GM12872 (cell line): ENCODE measurements around the gene CABCOCO1.

Experiments
- TF ChIP-seq, protein P1 (sequence below): IDR thresholded peaks from 3 replicates; pipeline ENCODE4 v1.5.1; 2011; ENCODE audit warnings: low read depth, mild to moderate bottlenecking, low read length, moderate library complexity; ENCODE audit not compliant: insufficient read depth

Gene CABCOCO1

DNA sequence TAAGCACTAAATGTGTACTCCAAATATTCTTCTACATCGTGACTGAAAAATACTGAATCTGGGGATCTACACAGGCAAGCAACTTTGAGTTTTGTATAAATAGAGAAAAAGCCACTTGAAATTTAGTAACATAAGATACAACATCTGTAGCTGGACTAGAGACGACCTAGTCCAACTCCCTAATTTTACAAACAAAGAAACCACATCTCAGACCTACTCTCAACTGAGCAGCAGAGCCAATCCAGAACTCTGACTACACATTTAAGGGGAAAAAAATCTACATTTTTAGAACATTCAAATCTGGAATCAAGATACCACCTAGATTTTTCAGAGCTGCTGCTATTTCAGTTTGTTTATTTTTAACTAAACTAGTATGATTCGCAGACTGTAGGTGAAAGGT is 88.9 kb downstream of the CABCOCO1 start:
- TF ChIP-seq, protein P1, sequence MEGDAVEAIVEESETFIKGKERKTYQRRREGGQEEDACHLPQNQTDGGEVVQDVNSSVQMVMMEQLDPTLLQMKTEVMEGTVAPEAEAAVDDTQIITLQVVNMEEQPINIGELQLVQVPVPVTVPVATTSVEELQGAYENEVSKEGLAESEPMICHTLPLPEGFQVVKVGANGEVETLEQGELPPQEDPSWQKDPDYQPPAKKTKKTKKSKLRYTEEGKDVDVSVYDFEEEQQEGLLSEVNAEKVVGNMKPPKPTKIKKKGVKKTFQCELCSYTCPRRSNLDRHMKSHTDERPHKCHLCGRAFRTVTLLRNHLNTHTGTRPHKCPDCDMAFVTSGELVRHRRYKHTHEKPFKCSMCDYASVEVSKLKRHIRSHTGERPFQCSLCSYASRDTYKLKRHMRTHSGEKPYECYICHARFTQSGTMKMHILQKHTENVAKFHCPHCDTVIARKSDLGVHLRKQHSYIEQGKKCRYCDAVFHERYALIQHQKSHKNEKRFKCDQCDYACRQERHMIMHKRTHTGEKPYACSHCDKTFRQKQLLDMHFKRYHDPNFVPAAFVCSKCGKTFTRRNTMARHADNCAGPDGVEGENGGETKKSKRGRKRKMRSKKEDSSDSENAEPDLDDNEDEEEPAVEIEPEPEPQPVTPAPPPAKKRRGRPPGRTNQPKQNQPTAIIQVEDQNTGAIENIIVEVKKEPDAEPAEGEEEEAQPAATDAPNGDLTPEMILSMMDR: no peak

DNA sequence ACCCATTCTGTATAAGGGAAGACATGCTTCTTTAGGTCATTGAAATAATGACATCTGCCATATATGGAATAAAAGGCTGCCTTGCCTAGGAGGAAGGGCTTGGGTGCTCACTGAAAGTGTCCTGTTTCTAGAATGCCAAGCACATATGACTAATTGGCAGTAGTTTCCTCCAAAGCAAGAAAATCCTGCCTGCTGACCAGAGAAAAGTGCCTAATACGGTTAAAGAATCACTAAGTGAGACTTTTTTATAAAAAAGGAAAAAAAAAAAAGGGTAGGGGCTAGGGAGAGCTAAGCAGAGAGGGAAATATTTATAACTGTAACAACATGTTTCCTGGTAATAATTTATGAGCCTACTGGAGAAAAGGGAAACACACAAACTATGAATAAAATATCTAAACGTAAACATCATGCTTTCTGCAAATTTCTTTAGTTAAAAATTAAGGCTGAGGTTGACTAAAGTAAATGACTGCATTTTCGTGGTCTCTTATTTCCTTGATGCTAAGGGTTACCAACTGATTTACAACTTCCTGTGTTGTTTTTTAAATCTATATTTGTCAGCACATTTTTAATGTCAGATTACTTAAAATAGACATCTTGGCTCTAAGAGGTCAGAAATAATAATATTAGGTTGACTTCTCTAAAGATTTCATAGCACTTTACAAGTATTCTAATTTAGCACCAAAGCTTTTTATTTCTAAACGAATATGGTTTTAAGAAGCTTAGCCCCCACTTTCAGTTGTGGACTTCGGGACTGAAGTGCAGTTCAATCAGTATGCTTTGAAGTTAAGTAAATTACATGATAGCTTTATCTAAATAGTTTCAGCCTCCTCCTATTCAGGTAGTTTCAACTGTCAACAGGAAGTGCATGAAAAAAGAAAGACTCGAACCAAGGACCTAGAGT is 89.6 kb downstream of the CABCOCO1 start:
- TF ChIP-seq, protein P1: no peak

DNA sequence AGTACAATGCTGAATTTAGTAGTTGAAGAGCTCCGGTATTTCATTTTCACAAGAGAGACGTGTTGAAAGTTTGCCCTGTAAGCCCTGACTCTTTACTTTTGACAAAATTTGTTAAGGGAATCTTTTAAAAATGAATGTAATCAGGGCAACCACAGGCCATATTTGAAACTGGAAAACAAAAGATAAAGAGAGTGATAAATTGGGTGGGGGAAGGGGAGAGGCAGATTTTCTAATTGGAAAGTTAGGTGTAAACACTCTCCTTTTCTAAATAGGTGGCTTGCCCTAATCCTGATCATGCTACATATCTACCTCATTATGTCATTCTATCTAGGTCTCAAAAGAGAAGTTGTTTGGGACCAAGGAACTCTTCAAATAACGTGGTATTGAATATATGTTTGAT is 90.7 kb downstream of the CABCOCO1 start:
- TF ChIP-seq, protein P1: no peak

DNA sequence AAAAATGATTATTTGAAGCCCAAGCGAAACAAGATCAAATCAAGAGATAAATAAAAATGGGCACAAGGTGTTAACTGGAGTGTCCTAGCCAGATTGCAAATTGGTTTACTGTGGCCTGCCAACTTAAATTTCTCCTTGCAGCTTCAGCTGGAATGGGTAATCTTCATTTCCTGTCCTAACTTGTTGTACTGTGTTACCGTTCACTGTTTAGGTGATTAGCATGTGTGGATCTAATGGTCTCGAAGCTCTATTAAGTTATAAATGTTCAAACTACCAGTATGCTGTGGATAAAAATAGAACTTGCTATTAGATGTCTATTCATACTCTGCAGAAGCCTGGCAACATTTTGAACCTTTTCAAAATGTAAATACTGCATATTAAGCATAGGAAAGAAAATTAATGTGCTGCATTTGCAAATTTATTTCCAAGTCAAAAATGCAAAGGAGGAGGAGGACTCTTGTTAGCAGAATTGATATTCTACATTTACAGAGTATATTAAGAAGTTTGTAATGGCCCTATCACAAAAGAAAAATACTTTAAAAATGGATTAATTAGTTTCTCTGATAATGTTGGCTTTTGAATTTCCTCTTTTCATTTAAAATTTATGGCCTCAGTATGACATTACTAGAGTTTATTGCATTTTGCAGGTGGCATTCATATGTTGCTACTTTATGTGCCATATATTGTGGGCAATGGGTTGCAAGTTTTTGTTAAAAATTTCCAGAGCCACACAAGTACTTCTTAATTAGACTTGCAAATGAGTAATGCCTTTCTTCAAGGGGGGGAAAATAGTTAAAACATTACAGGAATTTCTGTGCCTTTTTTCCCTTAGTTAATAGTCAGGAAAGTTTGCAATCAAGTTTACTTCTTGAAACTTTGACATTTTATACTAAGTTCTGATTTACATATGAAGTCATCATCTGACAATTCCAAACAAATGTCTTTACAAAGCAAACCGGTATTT is 92.1 kb downstream of the CABCOCO1 start:
- TF ChIP-seq, protein P1: no peak

DNA sequence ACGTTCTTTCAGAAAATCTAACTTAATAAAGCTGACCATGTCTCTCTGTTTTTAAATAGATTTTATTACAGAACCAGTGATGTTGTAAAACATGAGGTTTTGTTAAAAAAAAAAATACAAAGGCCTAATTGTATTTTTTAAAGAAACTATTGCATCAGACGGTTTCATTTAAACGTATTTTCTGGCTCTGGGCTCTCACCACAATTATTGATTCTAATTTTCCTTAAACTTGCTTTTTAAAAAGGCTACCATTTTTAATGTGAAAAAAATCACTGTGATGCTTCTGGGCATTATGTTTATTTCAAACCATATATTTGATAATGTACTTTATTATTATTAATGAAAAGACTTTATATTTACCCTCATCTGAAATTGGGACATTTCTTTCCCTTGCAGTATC is 94.3 kb downstream of the CABCOCO1 start:
- TF ChIP-seq, protein P1: no peak

DNA sequence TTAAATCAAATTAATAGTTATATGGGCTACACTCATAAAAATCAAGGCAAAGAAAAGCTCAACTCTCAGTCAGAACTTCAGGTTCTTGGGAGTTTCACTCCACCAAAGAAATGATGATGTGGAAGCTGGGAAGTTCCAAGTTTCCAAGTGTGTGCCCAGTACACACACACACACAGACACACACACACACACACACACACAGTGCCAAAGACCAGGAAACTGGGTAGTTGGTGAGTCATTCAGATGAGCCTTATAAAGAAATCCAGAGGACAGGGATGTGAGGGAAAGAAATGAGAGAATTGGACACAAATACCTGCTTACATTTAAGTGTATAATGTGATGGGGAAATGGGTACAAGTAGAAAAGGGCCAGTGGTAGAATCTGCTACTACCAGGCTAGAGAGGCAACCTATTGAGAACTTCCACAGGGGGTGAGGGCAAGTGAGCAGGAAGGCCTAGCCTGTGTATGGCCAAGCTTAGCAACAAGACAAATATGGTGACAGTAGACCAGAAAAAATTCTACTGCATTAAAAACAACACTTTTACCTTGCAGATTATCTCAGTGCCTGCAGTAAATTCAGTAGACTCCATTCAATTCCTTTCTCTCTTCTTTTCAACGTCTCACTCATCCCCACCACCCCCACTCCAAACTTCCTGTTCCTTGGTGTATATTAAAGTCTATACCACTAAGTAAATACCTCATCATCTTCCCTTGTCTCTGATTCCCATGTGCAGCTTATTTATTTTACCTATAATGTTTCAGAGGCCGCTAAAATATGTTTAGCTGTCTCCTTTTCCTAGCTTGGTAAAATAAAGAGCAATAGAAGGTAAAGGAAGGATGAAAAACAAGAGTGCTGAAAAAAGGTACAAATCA is 95.0 kb downstream of the CABCOCO1 start:
- TF ChIP-seq, protein P1: no peak

DNA sequence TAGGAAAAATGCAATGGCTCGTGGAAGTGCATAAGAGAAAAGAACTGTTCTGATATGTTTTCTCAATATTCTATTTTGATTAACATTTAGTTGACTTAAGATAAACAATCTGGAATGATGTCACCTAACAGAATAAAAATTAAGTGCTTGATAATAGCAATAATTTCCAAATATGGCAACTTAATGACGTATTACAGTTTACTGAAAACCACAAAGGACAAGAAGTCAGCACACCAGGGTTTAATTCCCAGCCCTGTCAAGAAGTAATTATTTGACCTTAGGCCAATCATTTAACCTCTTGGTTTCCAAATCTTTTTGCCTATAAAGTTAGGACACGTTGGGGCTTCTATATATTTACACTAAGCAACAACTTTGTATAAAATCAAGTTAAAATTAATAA is 95.7 kb downstream of the CABCOCO1 start:
- TF ChIP-seq, protein P1: no peak
